GM18499 (cell line): Measurements from ENCODE around the gene NOA1.
"Not testable (repeated sequence)": the region's sequence is repeated elsewhere in the genome, so short reads cannot be mapped to it uniquely, and the experiment has no call there.

Source experiments
- ATAC-seq: cut with Tn5 transposase; IDR thresholded peaks from one replicate; pipeline ENCODE4 v1.9.1; 2021; ENCODE audit warnings: moderate number of reproducible peaks; ENCODE audit not compliant: insufficient read depth, unreplicated experiment

Gene NOA1

DNA sequence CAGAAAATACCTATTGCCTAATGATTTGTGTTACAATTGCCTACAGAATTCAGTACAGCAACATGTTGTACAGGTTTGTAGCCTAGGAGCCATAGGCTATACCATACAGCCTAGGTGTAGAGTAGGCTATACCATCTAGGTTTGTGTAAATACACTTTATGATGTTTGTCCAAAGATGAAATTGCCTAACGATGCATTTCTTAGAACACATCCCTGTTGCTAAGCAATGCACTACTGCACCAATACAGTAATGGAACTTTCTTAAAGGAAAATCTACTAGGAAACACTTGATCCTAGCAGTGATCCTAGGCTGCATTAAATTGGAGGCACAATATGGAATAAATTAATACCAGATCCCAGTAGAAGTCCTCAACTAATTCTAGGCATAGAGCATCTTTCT is 18.3 kb downstream of the NOA1 start:
- ATAC-seq: no peak

DNA sequence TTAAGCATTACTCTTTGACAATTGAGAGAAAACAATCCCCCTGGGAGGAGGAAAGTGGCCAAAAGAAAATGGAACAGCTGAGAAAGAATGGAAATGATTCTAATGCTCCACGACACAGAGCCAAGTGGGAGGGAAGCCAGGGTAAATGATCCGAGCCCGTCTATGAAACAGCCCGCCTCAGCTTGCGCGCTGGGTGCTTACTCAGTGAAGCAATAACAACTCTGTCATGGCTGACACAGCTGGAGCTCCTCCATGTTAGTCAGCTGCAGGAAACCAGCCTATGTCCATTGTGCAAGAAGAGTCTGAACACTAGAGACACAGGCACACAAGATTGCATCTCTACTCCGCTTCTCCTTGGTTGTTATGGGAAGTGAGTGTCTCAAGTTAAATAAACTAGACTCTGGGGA is 19.3 kb downstream of the NOA1 start:
- no peak for ATAC-seq

- ATAC-seq: no peak
Measured at GRCh38 chr4:56953680-56954520, 23.5 kb downstream of the NOA1 start.

- ATAC-seq: no peak
Measured at GRCh38 chr4:56941403-56941802, 36.0 kb downstream of the NOA1 start.

GRCh38 chr4:56940971-56941370 is 36.4 kb downstream of the NOA1 start:
- ATAC-seq: no peak

- no peak for ATAC-seq
Measured at GRCh38 chr4:56940403-56940802, 37.0 kb downstream of the NOA1 start.

GRCh38 chr4:56939826-56940225 is 37.6 kb downstream of the NOA1 start:
- ATAC-seq: not testable (repeated sequence)

GRCh38 chr4:56937262-56937661 is 40.1 kb downstream of the NOA1 start:
- ATAC-seq: no peak

- no peak for ATAC-seq
Measured at GRCh38 chr4:56931924-56932323, 45.5 kb downstream of the NOA1 start.

GRCh38 chr4:56930638-56931037 is 46.8 kb downstream of the NOA1 start:
- no peak for ATAC-seq

- no peak for ATAC-seq
Measured at GRCh38 chr4:56927196-56927595, 50.2 kb downstream of the NOA1 start.

DNA sequence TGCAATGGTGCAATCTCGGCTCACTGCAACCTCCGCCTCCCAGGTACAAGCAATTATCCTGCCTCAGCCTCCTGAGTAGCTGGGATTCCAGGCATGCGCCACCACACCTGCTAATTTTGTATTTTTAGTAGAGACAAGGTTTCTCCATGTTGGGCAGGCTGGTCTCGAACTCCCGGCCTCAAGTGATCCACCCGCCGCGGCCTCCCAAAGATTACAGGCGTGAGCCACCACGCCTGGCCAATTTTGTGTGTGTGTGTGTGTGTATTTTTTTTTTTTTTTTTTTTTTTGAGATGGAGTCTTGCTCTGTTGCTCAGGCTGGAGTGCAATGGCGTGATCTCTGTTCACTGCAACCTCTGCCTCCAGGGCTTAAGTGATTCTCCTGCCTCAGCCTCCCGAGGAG is 62.4 kb downstream of the NOA1 start:
- not testable (repeated sequence) for ATAC-seq

- no peak for ATAC-seq
Measured at GRCh38 chr4:56914336-56914735, 63.1 kb downstream of the NOA1 start.
